ENCODE results near the gene RASA3. TPM values are rescaled to one million over a fixed set of nuclear protein-coding genes. Genes with fewer than 3 reads are reported as not detected.

RASA3 gene
- polyA plus RNA-seq, 12 donors: 8.9 to 23.0 (median 20.0) TPM; not detected in 1

DNA sequence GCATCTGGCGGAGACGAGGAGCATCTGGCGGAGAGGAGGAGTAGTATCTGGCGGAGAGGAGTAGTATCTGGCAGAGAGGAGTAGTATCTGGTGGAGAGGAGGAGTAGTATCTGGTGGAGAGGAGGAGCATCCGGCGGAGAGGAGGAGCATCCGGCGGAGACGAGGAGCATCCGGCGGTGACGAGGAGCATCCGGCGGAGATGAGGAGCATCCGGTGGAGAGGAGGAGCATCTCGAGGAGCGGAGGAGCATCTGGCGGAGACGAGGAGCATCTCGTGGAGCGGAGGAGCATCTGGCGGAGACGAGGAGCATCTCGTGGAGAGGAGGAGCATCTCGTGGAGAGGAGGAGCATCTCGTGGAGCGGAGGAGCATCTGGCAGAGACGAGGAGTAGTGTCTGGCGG is 177.2 kb downstream of the RASA3 start:
- DNase-seq: no peak

DNA sequence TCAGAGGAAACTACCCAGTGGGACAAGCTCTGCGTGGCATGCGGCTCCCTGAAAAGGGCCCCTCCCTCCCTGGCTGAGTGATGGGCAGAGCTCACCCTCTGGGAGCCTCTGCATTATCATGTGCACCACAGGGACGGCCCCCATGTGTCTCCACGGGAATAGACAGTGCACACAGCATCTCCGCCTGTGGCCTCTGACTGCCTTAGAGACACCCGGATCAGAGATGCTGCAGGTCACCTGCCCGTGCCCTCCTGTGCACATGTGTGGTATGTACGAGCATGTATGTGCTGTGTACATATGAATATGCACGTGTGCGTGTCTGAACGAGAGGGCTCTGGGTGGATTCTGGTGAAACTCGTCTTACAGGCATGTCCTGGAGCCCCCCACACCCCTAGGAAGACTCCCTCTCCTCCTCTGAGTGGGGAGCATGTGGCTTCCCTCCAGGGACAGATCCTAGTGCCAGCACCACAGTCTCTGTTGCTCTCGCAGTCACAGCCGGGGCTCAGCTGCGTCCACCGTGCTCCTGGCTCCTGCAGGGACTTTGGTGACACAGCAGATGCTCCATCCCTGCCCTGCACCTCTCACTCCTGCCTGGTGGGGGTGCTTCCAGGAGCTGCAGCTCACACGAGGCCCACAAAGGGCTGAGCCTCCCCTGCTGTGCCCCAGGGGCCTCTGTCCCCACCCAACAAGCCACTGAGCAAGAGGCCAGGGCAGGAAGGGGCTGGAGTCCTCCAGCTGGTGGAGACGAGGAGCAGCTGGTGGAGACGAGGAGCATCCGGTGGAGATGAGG is 178.2 kb downstream of the RASA3 start:
- no peak for DNase-seq

DNA sequence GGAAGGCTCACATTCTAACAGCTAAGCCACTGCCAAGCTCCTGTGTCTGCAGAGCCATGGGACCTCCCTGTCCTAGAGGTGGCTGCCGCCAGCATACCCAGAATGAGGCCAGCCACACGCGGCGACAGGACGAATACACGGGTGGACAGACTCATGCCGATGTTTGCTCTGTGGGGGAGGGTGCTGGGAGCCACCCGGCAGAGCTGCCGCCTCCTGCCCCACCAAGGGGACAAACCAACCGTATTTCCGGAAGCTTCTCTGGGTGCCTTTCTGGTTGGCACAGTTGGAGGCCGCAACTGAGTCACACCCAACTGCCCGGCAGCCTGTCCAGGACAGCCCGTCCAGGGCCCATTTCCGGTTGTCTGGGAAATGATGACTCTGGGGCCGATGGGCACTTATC is 178.9 kb downstream of the RASA3 start:
- no peak for DNase-seq

DNA sequence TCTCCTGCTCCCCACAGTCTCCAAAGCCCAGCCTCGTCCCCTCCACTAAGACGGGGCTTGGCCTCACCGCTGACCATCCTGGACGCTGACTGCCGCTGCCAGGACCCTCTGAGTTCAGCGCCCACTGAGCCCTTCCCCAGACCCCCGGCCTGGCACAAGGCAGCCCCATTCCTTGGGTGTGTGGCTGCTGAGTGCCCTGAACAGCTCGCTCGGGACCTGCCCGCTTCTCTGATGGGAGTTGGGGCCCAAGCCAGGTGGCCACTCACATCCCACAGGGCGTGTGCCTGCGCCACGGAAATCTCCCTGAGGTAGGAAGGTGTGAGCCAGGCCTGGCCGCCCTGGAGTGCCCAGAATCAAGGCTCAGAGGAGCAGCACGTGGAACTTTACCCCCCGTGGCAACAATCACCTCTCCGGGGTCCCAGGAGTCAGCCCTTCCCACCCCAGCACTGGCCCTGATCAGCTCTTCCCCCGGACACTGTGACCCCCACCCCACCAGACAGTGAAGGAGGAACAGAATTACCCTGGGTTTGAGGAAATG is 179.4 kb downstream of the RASA3 start:
- no peak for DNase-seq

DNA sequence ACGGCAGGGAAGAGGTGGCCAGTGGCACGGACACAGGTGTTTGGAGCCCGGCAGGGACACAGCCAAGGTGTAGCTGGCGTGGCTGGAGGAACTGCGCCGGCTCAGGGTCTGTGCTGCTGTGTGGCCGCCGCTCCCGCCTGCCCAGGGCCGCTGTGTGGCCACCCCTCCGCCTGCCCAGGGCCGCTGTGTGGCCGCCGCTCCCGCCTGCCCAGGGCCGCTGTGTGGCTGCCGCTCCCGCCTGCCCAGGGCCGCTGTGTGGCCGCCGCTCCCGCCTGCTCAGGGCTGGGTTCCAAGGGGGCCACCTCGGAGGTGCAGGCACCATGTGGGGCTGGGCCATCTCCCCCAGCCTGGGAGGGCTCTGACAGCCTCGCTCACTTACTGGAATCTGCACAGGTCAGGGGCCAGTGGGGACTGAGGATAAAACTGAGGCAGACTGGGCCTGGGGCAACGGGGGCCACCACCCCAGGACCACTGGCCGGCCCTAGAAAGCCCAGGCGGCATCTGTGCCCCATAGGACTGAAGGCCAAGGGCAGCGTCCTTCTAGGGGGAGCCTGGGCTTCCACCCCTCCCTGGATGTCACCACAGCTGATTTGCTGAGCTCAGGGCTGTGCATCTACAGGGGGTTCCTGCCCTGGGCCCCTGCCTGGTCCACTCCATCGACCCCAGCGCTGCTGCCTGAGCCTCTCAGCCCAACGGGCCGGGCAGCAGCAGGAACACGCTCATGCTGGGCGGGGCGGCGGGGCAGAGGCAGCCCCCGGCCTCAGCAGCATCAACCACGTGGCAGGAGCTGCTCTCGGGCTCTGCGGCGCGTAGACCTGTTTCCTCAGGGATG is 180.1 kb downstream of the RASA3 start:
- no peak for DNase-seq

DNA sequence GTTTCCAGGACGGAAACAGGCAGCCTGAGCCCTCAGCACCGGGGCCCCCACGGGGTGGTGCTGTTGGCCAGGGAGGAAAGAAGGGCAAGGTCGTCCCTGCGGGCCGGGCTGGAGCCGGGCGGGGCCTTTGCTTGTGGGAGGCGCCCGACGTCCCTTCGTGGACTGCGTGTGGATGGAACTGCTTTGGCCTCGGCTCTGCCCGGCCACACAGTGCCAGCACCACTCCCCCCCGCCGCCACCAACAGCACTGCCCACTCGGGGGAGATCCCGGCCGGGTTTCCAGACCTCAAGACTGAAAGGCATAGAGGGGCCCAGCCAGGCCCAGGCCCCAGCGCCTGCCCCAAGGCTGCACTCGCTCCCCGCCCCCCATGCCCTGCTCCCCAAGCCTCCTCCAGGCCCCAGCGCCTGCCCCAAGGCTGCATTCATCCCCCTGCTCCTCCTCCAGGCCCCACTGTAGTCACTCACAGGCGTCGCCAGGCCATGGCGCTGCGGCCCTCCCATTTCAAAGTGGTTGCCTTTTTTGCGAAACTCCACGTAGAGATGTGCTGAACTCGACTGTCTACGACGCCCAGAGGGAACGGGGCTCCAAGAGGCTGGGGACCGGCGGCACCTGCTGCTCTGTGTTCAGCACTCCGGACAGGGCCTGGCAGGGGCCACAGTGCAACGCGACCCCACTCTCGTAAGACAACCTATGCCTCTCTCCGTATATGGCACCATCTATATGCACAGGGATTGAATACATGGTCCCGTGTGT is 181.0 kb downstream of the RASA3 start:
- peak; percentile 70 for DNase-seq

DNA sequence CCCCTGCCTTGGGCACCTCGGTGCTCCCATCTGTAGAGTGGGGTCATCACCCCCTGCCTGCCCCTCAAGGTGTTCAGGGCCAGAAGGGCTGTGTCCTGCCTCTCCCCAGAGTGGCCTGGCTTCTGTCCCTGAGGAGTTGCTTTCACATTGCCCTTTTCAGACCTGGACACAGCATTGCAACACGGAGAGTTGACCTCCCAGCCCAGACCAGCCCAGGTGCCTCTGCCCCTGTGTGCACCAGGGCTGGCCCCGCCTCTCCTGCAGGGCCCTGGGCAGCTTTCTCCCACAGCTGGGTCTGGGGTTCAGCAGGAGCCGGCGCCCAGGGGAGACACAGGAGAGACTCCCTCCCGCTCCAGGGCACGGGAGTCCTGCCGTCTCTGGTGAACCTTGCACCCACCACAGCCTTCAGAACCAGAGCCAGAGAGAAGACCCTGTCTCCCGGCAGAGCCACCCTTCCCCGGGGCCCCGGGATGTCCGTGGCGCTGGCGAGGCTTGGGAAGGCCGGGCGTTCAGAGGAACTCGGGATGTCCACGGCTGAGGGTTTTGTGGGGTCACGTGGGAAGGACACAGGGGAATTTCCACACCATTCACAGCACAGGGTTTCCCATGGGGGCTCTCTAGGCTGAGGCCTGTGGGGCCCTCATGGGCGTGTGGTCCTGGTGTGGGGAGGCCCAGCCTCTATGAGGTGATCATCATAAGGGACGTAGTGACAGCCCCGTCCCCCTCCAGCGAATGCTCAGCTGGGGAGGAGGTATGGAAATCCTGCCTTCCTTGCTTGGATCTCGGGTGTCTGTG is 181.8 kb downstream of the RASA3 start:
- no peak for DNase-seq

DNA sequence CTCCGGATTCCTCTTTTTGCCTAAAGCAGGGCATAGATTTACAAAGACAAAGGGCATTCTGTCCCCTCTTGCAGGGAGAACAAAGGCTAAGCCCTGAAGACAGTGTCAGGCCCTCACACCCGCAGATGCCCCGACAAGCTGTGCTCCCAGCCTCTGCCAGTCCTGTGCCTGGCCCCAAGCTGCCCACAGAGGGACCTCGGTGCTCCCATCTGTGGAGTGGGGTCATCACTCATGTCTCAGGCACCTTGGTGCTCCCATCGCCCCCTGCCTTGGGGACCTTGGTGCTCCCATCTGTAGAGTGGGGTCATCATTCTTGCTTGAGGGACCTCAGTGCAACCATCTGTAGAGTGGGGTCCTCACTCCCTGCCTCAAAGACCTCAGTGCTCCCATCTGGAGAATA is 182.9 kb downstream of the RASA3 start:
- DNase-seq: no peak

DNA sequence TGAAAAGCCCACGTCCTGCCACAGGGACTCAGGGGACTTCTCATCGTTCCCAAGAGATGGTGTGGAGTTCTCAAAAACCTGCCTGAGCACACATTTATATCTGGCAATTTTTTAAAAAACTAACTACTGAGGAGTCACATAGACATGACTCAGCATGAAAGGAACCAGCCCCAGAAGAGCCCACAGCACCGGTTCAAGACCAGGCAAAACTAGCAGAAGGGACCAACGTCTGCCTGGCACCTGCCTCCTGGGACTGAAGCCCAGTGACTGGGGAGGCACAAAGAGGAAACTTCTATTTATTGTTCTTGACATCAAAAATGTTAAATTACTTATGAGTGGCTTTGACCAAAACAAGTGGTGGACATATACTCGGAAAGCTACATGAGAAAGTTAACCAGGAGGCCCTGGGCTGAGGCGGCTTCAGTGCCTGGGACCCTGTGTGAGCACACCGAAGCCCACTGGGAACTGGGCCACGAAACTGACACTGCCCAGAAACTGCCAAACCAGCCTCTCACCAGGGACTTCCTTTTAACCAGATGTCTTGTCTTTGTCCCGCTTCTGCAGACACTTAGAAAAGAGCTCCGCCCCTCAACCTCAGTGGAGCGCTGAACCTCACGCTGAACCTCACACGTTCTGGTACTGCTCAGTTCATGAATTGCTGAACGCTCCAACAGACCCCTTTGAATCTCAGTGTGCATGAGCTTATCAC is 184.2 kb downstream of the RASA3 start:
- no peak for DNase-seq

DNA sequence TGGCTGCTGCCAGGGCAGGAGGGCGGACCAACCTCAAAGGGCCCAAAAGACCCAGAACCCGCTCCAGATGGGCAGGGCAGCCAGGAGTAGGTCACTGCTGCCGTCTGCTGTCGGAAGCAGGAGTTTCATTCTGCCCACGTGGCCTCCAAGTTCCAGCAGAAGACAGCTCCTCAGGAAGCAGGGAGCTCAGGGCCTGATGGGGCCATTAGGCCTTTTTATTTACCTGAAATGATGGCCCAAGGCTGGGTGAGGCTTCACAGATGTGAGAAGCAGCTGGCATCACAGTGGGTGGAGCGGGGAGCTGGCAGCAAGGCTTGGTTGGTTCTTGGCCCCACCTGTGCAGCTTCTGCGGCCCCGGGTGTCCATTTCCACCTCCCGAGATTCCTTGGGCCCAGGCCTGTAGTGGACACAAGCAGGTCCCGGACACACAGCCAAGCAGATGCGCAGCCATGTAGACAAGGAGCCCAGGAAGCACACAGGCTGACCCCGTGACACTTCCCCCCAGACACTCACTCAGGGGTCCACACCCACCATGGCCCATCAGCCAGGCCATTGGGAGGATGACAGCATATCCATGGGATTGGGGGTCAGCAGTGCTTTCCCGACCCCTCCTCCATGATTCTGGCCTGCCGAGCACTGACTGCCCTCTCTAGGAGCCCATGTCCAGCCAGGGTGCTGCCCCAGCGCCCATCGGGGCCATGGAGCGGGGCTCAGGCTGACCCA is 185.0 kb downstream of the RASA3 start:
- peak; percentile 61 for DNase-seq

DNA sequence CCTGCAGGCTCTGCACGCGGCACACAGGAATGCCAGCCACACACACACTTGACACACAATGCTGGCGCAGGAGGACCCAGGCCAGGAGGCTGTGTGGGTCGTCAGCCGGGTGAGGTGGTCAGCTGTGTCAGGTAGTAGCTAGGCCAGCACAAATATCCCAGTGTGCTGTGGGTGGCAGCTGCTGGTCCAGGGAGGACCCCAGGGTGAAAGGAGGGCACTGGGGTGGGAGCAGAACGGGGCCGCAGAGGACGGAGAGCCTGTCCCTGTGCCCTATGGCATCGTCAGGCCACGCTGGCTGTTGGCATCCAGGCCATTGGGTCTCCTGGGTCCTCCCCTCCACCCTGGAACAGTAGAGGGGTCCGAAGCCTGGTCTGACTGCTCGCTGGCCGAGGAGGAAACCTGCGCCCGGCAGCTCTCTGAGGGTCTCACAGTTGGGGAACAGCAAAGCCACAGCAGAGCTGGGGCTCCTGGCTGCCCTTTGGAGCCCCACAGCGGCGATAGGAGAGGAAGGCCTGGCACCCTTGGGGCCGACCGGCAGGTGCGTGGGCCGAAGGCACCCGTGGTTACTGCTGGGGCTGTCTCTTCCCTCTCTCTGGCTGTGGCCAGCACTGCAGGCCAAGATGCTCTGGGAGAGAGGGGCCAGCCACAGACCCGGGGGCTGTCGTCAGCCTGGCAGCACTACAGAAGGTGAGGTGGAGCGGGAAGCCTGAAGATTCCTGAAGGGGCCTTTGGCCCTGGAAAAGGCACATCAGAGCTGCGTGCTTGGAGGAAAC is 185.8 kb downstream of the RASA3 start:
- DNase-seq: no peak

DNA sequence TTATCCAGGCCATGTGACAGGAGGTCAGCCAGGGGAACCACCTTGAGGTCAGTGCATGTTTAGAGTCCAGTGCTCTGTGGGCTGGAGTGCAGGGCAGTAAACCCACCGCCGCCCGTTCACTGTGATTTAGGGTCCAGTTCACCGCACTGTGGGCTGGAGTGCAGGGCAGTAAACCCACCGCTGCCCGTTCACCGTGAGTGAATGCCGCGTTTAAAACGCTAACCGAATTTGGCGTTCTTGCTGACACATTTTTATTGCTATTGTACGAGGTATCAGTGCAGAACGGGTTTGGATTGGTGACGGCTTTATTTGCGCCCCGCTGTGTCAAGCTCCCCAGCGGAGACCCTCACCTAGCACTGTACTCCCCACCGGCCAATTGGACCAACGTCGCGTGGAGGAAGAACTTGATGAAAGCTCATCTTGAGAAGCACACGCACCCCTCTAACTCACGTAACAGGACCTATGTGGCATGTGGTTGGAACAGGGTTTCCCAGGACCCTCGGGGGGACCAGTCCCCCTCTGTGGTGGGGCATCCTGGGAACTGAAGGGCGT is 186.5 kb downstream of the RASA3 start:
- DNase-seq: no peak

DNA sequence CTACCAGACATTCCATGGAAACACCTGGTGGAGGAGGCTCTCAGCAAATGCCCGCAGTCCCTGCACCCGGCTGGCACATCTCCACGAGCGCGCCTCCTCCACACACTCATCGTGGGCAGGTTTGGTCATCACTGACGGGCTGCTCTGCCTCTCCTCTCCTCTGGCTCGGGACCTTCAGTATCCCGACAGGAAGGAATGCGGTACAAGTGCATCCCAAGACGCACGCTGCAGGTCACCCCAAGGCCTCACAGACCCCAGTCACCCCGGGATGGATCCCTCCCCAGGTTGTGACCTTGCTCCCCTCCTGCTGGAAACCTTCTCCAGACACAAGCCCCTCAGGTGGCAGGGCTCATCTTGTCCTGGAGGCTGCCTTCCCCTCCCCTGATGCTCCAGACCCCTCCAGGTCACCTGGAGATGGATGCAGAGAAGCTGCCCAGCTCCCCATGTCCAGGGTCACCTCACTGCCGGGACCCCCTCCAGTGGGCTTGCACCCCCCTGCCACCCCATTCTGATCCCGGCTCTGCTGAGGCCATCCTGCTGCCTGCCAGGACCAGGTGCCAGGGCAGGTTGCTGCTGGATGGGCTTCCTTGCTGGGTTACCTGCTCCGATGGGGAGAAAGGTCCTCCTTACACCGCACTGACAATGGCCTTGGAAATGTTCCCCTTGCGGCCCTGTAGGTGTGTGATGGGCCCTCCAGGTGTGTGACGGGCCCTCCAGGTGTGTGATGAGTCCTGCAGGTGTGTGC is 188.4 kb downstream of the RASA3 start:
- no peak for DNase-seq

DNA sequence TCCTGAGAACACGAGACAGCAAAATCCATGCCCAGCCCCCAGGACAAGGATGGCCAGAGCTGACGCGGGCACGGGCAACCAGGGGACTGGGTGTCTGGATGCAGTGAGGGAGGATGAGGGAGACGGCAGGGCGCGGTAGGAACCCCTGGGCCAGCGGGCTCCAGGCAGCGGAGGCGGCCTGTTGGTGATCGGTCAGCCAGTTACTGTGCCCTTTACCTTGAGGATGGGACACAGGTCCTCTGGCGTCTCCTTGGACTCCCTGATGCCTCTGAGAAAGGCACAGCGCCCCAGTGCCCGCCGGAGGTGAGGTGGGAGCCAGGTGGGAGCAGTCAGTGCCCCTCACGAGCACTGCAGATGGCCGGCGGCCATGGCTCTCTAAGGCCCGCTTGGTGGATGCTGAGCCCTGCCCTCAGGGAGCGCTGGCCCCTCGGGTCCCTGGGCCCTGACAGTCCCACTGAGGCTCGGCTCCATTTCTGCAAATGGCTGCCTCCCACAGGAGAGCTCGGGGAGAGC is 189.8 kb downstream of the RASA3 start:
- no peak for DNase-seq

DNA sequence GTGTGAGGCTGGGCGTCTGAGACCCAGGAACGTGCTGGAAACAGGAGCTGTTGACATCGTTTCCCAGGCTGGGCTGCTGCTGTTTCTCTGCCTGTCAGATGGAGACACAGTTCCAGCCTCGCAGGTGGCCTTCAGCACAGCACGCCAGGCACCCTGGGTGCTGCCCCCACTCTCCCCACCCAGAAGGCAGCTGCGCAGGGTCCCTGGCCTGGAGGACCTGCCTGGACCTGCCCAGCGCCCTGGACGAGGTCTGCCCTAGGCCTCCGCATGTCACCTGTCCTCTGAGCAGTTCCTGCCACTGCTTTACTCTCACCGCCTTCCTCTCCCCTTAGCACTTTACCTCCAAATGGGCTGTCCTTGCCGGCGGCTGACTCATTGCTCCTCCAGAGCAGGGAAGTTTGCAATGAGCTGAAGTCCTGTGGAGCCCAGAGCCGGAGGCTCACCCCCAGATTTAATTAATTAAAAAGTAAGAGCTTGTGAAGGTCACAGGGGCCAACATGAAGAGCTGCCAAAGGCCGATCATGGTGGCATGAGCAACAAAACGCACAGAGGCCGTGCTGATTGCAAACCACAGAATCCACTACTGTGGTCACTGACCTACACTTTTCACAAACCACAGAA is 190.7 kb downstream of the RASA3 start:
- no peak for DNase-seq

DNA sequence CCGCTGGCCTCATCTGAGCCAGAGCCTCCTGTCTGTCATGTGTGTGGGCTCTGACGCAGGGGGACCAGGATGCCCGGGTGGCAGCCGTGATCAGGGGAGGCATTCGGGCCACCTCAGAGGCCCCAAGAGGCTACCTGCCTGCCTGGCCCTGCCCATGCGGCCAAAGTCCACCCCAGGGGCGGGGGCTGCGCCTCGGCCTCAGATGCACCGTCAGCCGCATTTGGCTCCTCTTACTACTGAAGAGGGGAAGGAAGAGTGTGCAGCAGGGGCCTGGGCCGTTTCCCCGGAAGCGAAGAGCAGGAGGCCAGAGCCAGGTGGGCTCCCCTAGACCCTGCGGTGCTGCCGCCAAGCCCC is 192.5 kb downstream of the RASA3 start:
- DNase-seq: no peak
